ENCODE results near the gene STK11IP. TPM values are rescaled to one million over a fixed set of nuclear protein-coding genes. Genes with fewer than 3 reads are reported as not detected.
"Not testable (repeated sequence)": the region's sequence is repeated elsewhere in the genome, so short reads cannot be mapped to it uniquely, and the experiment has no call there.

The STK11IP gene
- total RNA-seq, 1 donor from 2014 or later: 25.7 TPM

DNA sequence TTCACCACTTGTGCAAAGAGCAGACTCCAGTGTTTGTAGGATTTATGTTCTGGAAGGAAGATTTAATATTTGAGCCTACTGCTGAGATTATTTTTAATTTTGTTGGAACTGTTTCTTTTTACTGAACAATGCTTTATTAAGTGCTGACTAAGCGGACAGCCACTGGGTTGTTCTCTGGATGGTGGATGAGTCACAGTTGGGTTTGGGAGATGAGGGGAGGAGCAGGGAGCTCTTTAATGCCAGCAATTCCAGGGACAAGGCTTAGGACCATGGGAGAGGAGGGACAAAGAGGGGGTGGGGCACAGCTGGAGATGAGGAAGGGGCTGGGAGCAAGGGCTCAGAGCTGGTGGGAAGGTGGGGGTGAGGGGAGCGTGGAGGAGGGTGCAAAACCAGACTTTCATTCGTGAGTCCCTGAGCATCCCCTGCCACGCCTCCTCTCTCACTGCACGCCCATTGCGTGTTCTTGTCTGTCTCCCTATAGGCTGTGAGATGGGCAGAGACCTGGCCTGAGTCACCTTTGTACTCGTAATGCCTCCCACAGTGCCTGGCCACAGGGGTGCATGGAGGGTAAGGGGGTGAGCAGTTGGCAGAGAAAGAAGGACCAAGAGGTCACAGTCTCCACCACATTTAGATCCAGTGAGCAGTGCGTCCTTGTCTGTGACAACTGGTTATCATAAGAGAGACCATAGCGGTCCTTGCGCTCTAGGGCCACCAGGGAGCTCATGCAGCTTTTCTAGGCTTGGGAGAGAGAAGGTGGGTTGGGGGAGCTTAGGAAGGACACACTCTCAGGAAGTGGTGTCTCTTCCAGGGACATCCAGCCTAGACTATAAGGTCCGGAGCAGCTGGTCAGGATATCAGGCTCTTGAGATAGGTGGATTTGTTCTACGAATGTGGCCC is 48.2 kb downstream of the STK11IP start:
- intact Hi-C loops (cut with DNase I): no loop called here
- Histone ChIP-seq H3K36me3 (no peaks in the 10 kb centered on the region), H3K27ac (peak overlapping the region; percentile 48), H3K4me1 (peaks cover 17% of the 10 kb centered on the region), H3K4me3 (no peak overlapping the region), H3K27me3 (peaks cover 16% of the 10 kb centered on the region), H3K9me3 (no peaks in the 10 kb centered on the region)
- ATAC-seq (no peak), DNase-seq (no peak)
- TF ChIP-seq, protein P1, sequence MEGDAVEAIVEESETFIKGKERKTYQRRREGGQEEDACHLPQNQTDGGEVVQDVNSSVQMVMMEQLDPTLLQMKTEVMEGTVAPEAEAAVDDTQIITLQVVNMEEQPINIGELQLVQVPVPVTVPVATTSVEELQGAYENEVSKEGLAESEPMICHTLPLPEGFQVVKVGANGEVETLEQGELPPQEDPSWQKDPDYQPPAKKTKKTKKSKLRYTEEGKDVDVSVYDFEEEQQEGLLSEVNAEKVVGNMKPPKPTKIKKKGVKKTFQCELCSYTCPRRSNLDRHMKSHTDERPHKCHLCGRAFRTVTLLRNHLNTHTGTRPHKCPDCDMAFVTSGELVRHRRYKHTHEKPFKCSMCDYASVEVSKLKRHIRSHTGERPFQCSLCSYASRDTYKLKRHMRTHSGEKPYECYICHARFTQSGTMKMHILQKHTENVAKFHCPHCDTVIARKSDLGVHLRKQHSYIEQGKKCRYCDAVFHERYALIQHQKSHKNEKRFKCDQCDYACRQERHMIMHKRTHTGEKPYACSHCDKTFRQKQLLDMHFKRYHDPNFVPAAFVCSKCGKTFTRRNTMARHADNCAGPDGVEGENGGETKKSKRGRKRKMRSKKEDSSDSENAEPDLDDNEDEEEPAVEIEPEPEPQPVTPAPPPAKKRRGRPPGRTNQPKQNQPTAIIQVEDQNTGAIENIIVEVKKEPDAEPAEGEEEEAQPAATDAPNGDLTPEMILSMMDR (IDR thresholded peaks at IDR 0.05): no peak

DNA sequence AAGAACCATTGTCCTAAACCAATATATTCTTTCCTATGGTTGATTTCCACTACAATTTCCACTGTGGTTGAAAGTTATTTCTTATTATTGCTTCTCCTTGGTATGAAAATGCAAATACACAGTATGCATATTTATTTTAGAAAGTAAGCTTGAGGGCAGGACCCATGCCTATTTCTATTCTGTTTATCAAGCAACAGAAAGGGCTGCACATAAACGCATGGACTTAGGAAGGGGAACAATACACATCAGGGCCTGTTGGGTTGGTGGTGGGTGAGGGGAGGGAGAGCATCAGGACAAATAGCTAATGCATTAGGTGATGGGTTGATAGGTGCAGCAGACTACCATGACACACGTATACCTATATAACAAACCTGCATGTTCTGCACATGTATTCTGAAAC is 50.5 kb downstream of the STK11IP start:
- Histone ChIP-seq H3K27me3 (peaks cover 31% of the 10 kb centered on the region), H3K4me3 (no peak overlapping the region), H3K36me3 (no peaks in the 10 kb centered on the region), H3K27ac (no peak overlapping the region), H3K9me3 (no peaks in the 10 kb centered on the region), H3K4me1 (peaks cover 17% of the 10 kb centered on the region)
- DNase-seq: no peak
- TF ChIP-seq, protein P1 (IDR thresholded peaks at IDR 0.05): no peak
- ATAC-seq: no peak
- intact Hi-C loops (cut with DNase I): no loop called here

DNA sequence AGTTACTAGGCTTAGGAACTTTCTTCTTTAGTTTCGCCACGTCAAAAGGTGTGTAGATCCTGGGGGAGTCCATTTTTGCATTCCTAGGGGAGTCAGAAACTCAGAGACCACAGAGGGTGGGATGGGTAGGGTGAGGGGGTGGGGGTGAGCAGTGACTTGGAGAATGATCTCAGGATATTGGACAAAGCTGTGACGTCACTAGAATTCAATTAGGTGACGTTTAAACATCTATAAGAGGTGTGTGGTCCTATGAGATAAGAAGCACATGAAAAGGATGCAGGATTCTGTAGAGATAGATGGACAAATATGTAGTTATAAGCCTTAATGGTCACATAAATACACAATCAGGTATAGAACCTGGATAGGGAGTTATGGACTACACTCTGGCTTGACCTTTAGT is 51.3 kb downstream of the STK11IP start:
- TF ChIP-seq, protein P1 (IDR thresholded peaks at IDR 0.05): no peak
- Histone ChIP-seq H3K27ac (no peak overlapping the region), H3K9me3 (no peaks in the 10 kb centered on the region), H3K4me3 (no peak overlapping the region), H3K36me3 (no peaks in the 10 kb centered on the region), H3K27me3 (peaks cover 31% of the 10 kb centered on the region), H3K4me1 (peaks cover 17% of the 10 kb centered on the region)
- intact Hi-C loops (cut with DNase I): no loop called here
- DNase-seq (no peak), ATAC-seq (no peak)

DNA sequence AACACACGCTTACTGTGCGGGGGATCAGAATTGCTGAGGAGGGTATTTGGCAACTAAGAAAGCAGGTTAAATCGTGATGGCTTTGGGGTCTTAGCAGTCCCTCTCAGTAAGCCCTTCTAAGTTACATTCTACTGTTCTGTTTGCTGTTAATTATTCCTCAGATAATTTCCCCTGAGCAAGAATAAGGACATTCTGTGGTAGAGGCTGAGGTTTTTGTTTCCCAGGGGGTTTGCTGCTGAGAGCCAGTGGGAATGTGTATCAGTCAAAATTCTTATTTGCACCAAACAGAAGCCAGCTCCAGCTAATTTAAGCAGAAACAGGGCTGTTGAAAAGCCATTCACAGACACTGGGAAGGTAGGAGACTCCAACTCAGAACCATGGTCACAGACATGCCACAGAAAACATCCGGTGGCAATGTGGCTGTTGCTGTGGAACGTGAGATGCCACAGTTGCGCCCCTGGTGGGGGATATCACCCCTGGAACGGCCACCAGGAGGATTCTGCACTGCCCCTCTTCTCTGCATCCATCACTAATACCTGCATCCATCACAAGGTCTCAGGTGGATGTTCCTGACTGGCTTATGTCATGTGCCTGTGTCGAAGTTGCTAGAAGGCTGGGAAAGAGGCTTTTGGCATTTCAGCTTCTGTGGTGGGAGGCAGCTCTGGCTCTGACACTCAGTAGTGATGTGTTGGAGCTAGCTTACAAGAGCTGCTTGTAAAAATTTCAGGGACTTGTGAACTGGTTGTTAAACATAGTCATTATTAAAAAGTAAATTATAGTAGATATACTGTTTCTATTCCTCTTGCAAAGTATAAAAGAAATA is 53.0 kb downstream of the STK11IP start:
- Histone ChIP-seq H3K9me3 (no peaks in the 10 kb centered on the region), H3K4me3 (no peak overlapping the region), H3K27me3 (peaks cover 37% of the 10 kb centered on the region), H3K4me1 (peaks cover 6% of the 10 kb centered on the region), H3K36me3 (no peaks in the 10 kb centered on the region), H3K27ac (no peak overlapping the region)
- no peak for ATAC-seq
- TF ChIP-seq, protein P1 (IDR thresholded peaks at IDR 0.05): no peak
- DNase-seq: no peak
- intact Hi-C loops (cut with DNase I): no loop called here

DNA sequence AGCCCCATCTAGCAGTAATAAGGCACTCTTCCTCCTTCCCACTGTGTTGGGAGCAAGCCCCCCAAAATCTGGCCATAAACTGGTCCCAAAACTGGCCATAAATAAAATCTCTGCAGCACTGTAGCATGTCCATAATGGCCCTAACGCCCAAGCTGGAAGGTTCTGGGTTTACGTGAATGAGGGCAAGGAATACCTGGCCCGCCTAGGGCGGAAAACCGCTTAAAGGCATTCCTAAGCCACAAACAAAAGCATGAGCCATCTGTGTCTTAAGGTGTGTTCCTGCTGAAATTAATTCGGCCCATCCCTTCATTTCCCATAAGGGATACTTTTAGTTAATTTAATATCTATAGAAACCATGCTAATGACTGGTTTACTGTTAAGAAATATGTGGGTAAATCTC is 54.0 kb downstream of the STK11IP start:
- intact Hi-C loops (cut with DNase I); ATAC-seq; DNase-seq; H3K9me3 ChIP-seq; H3K36me3 ChIP-seq; H3K4me1 ChIP-seq; H3K27ac ChIP-seq; H3K4me3 ChIP-seq: not testable (repeated sequence)
- peaks cover 37% of the 10 kb centered on the region for H3K27me3 ChIP-seq

DNA sequence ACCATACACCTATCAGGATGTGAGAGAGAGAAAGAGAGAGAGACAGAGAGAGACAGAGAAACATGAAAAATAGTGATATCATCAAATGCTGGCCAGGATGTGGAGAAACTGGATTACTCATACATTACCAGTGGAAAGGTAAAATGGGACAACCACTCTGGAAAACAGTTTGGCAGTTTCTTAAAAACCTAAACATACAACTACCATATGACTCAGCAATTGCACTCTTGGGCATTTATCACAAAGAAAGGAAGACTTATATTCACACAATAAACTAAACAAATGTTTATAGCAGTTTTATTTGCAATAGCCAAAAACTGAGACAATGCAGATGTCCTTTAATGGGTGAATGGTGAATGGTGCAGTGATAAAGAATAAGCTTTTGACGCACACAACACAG is 58.9 kb downstream of the STK11IP start:
- intact Hi-C loops (cut with DNase I): no loop called here
- Histone ChIP-seq H3K9me3 (no peaks in the 10 kb centered on the region), H3K4me3 (no peak overlapping the region), H3K27me3 (peaks cover 15% of the 10 kb centered on the region), H3K36me3 (no peaks in the 10 kb centered on the region), H3K27ac (no peak overlapping the region), H3K4me1 (no peaks in the 10 kb centered on the region)
- TF ChIP-seq, protein P1 (IDR thresholded peaks at IDR 0.05): no peak
- DNase-seq (no peak), ATAC-seq (no peak)

Measured in upper lobe of right lung (tissue), 1 donor.